SK-N-MC (cell line): ENCODE measurements around the gene IL21R.

Source experiments
- DNase-seq: peaks from one replicate; pipeline ENCODE4 v3.0.0-alpha.2; 2011; ENCODE audit warnings: low read depth, low spot score
- H3K27ac ChIP-seq: fragments of 200-600 bp; sonication (generic); 2 replicates; pipeline ENCODE4 v1.5.1; 2016; ENCODE audit warnings: mixed run types
- H3K36me3 ChIP-seq: fragments of 200-600 bp; sonication (generic); 2 replicates; pipeline ENCODE4 v1.6.1; 2017; ENCODE audit warnings: antibody characterized with exemption, low read length, mixed read lengths; ENCODE audit not compliant: insufficient read depth
- H3K4me3 ChIP-seq: fragments of 200-600 bp; sonication (generic); 2 replicates; pipeline ENCODE4 v1.5.1; 2016
- H3K9ac ChIP-seq: fragments of 200-600 bp; sonication (generic); 2 replicates; pipeline ENCODE4 v1.8.0; 2017; ENCODE audit warnings: mixed run types, mixed read lengths; ENCODE audit not compliant: insufficient read length
- H3K9me3 ChIP-seq: fragments of 200-600 bp; sonication (generic); 2 replicates; pipeline ENCODE4 v1.6.1; 2017; ENCODE audit warnings: low read depth, mild to moderate bottlenecking, antibody characterized with exemption, low read length, moderate library complexity, mixed read lengths
- EZH2 ChIP-seq: fragments of 200-600 bp; sonication (generic); IDR thresholded peaks from one replicate; pipeline ENCODE4 v1.6.1; 2017; ENCODE audit warnings: antibody characterized with exemption
- FOXP2 ChIP-seq: optimal IDR thresholded peaks from 2 replicates; pipeline ENCODE3; 2011; ENCODE audit warnings: mild to moderate bottlenecking, moderate library complexity; ENCODE audit not compliant: insufficient read depth; ENCODE audit errors: extremely low read length, control extremely low read depth
- POLR2AphosphoS5 ChIP-seq: IDR thresholded peaks from 2 replicates; pipeline ENCODE4 v1.6.1; 2012; ENCODE audit warnings: mild to moderate bottlenecking, low read depth, low read length, borderline replicate concordance

Gene IL21R

GRCh38 chr16:27458258-27458657, 56.3 kb downstream of the IL21R start:
- no peak for DNase-seq
- TF ChIP-seq POLR2AphosphoS5 (no peak), FOXP2 (no peak), EZH2 (no peak)
- Histone ChIP-seq H3K36me3 (no peaks in the 10 kb centered on the region; the same call in 1 of the 2 replicates), H3K9me3 (no peaks in the 10 kb centered on the region), H3K9ac (no peak overlapping the region), H3K4me3 (no peak overlapping the region), H3K27ac (no peak overlapping the region)

- TF ChIP-seq POLR2AphosphoS5, result no peak
- TF ChIP-seq FOXP2, result no peak
- TF ChIP-seq EZH2, result no peak
- Histone ChIP-seq H3K9ac (no peak overlapping the region), H3K4me3 (no peak overlapping the region), H3K27ac (no peak overlapping the region), H3K36me3 (no peaks in the 10 kb centered on the region; the same call in 1 of the 2 replicates), H3K9me3 (no peaks in the 10 kb centered on the region)
- no peak for DNase-seq
Measured at GRCh38 chr16:27458987-27459688, 57.2 kb downstream of the IL21R start.

- Histone ChIP-seq H3K9me3 (no peaks in the 10 kb centered on the region), H3K36me3 (peaks cover 8% of the 10 kb centered on the region; the same call in 1 of the 2 replicates), H3K9ac (no peak overlapping the region), H3K4me3 (no peak overlapping the region), H3K27ac (no peak overlapping the region)
- DNase-seq, result no peak
- no peak for TF ChIP-seq FOXP2
- no peak for TF ChIP-seq POLR2AphosphoS5
- TF ChIP-seq EZH2, result no peak
Measured at GRCh38 chr16:27460213-27460612, 58.2 kb downstream of the IL21R start.

GRCh38 chr16:27460663-27461482, 58.9 kb downstream of the IL21R start:
- no peak overlapping the region for H3K4me3 ChIP-seq
- no peaks in the 10 kb centered on the region for H3K9me3 ChIP-seq
- peaks cover 12% of the 10 kb centered on the region; the same call in 1 of the 2 replicates for H3K36me3 ChIP-seq
- H3K27ac ChIP-seq, result no peak overlapping the region
- DNase-seq, result no peak
- H3K9ac ChIP-seq, result no peak overlapping the region
- TF ChIP-seq POLR2AphosphoS5, result no peak
- TF ChIP-seq FOXP2, result no peak
- TF ChIP-seq EZH2, result no peak

- no peak overlapping the region for H3K4me3 ChIP-seq
- peaks cover 18% of the 10 kb centered on the region; the same call in 1 of the 2 replicates for H3K36me3 ChIP-seq
- TF ChIP-seq POLR2AphosphoS5, result no peak
- no peak for TF ChIP-seq FOXP2
- no peak for TF ChIP-seq EZH2
- H3K9me3 ChIP-seq, result no peaks in the 10 kb centered on the region
- no peak overlapping the region for H3K9ac ChIP-seq
- no peak for DNase-seq
- no peak overlapping the region for H3K27ac ChIP-seq
Measured at GRCh38 chr16:27461483-27462171, 59.7 kb downstream of the IL21R start.

GRCh38 chr16:27462200-27462845, 60.3 kb downstream of the IL21R start:
- Histone ChIP-seq H3K9ac (no peak overlapping the region), H3K27ac (no peak overlapping the region), H3K36me3 (peaks cover 25% of the 10 kb centered on the region), H3K4me3 (no peak overlapping the region), H3K9me3 (no peaks in the 10 kb centered on the region)
- TF ChIP-seq EZH2 (no peak), FOXP2 (no peak), POLR2AphosphoS5 (no peak)
- DNase-seq, result no peak

- Histone ChIP-seq H3K27ac (no peak overlapping the region), H3K9ac (no peak overlapping the region), H3K4me3 (no peak overlapping the region), H3K36me3 (peaks cover 33% of the 10 kb centered on the region), H3K9me3 (no peaks in the 10 kb centered on the region)
- DNase-seq, result no peak
- TF ChIP-seq FOXP2 (no peak), POLR2AphosphoS5 (no peak), EZH2 (no peak)
Measured at GRCh38 chr16:27462846-27463682, 61.1 kb downstream of the IL21R start.
